ENCODE data around the gene RUVBL2.
"Not testable (repeated sequence)": the region's sequence is repeated elsewhere in the genome, so short reads cannot be mapped to it uniquely, and the experiment has no call there.

The RUVBL2 gene

DNA sequence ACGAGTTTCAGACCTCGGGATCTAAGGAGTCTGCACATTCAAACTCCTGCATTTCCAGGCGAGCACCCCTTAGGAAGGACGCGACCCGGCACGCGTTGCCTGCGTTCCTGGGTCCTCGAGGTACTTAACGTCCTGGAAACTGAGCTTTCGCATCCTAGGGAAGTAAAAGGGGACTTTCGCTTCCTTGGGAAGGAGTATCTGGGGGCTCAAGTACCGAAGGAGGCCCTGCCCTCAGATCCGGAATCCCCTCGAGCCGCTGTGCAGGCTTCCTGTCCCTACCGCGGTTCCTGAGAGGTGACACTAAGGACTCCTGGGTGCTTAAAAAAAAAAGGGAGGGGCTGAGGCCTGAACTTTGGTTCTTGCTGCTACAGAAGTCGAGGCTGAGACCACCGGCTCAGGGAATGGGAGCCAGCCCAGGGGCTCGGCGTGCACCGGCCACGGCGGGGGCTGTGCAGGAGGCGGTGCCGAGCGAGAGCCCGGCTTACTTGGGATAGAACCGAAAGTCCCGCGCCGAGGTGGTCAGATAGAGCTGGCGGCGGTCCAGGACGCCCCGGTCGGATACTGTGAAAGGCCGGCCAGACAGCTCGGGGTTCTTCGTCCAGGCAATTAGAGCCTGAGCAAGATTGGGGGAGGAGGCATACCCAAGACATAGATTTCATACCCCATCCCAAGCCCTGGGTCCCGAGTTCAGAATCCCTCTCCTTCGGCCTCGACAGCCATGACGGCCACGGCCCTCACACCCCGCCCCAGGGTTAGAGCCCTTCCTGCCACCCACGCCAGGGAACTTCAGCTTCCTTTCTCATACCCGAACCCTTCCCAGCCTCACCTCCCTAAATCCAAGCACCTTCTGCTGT is 24.9 kb downstream of the RUVBL2 start:
- not testable (repeated sequence) for DNase-seq

DNA sequence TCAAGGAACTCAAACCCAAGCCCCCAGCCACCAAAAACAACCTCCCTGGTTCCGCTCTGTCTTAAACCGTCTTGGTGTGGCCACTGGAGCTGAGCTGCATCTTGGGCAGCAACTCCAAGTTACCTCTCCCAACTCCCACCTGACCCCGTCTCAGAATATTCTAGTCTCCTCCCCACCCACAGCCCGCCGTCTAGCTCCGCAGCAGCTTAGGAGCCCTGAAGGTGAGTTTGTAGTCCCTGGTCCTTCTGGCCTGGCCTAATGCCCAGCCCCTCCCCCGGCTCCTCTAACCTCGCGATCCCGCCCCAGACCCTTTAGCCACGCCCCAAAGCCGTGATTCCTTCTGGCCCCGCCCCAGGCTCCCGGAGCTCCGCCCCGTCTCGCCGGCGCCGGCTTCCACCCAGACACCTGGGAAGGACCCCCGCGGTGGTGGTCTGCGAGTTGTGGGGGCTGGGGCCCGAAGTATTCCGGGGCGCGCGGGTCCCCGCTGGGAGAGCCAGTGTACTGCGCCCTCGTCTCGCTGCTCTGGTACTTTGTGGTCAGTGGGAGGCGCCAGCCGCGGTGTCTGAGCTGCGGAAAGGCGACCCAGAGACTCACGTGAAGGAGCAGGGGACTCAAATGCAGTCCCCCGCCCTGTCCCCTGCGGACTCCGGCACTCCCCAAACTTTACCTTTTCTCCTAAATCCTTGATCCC is 25.7 kb downstream of the RUVBL2 start:
- DNase-seq, result no peak

DNA sequence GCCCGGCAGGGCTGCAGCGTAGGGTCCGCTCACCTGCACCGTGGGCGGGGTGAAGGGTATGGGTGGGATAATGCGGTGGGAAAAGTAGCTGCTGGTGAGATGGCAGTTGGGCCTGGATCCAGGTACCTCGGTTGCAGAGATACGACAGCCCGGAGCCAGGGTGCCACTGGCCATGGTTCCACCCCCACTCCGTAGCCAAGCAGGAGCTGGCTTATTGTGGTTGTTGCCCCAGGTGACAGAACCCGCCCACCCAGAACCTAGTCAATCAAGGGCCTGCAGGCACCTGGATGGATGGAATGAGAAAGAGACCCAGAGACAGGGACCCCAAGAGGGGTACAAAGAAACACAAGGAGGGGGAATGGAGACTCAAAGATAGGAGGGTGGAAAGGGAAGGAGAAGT is 26.7 kb downstream of the RUVBL2 start:
- no peak for DNase-seq

DNA sequence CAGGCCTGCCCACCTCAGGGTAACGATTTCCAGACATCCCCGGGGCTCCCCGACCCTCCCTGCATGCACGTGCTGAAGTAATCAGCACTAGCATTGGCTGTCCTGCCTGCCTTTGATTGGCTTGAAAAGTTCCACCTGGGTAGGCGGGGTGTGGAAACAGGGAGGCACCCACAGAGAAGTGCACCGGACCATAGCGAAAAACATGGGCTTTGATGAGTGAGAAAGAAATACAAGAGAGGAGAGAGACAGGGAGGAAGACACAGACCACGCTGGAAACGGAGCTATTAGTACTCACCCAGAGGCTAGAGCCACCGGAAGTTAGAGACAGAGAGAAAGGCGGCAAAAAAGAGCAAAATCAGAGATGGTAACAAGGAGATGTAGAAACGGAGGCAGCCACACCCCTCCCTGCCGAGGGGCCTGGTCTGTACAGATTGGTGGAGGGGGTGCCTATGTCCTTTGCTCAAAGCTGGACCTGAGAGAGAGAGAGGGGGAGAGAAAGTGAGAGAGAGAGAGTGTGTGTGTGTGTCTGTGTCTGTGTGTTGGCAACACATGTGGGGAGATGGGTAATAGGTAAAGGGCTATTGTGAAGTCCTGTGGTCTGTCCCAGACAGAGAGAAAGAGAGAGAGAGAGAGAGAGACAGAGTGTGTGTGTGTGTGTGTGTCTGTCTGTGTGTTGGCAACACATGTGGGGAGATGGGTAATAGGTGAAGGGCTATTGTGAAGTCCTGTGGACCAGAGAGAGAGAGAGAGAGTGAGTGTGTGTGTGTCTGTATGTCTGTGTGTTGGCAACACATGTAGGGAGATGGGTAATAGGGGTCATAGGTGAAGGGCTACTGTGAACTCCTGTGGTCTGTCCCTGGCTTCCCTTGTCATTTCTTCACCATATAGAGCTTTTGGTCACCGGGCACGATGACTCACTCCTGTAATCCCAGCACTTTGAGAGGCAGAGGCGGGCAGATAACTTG is 27.5 kb downstream of the RUVBL2 start:
- DNase-seq, result no peak

DNA sequence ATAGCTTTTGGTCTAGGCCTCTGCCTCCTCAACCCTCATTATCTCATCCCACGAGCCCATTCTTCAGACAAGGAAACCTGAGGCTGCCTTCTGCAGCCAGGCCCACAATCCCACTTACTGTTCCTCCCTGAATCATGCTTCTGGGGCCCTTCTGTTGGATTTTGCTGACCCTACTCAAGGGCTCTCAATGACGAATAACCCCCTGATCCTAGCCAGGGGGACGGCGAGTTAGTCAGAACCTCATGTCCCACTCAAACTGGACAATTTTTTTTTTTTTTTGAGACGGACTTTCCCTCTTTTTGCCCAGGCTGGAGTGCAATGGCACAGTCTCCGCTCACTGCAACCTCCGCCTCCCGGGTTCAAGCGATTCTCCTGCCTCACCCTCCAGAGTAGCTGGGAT is 28.4 kb downstream of the RUVBL2 start:
- no peak for DNase-seq

DNA sequence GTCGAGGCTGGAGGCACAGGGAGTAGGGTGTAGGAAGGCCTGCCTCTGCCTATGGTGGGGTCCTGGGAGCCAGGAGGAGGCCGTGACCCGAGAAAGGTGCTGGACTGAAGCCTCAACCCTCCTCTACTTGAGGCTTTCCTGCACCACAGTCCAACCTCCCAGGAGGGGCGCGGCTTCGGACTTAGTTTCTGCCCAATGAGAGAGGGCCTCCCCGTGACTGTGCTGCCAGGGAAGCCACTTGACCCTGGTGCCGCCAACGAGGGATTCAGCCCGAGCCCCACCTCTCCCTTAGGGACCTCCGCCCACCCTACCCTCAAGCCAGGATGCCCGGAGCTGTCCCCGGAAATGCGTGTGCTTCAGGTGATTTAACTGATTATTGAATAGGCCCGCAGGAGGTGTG is 30.5 kb downstream of the RUVBL2 start, which contains the start of gene CGB3:
Gene CGB3 (minus strand): TSS at position 101 of the 400 bp plus-strand sequence. CDS start 362 bp downstream, outside the sequence.
- DNase-seq, result not testable (repeated sequence)

DNA sequence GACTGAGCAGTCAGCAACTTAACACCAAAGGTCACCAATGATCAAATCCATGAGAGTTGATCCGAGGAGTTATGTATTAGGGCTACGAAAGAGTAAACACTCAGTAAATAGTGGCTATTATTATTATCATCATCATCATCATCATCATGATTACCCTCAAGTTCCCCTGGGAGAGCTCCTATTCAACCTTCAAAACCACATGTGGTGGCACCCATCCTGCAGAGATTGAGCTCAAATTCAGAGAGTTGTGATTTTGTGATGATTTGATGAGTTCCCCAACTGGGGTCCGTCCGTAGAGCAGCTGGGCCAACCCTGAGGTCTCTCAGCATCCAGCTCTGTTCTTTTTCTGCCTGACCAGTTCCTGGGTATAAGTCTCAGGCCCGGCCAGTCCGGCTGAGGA is 31.4 kb downstream of the RUVBL2 start:
- not testable (repeated sequence) for DNase-seq

DNA sequence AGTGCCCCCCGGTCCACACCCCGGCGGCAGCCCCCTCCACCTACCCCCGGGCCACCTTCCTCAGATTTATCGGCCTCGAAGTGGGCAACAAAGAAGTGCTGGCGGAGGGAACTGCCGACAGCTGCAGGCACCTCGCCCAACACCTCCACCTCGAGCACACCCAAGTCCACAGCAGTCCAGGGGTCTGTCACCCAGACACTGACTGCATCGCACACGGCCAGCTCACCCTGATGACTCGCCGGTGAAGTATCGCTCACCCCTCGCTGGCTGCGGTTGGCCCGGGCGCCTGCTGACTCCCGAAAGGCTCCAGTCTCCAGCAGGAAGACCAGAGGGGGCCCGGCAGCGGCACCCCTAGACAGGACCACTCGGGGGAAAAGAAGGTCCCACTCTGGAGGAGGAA is 31.9 kb downstream of the RUVBL2 start:
- DNase-seq, result not testable (repeated sequence)

DNA sequence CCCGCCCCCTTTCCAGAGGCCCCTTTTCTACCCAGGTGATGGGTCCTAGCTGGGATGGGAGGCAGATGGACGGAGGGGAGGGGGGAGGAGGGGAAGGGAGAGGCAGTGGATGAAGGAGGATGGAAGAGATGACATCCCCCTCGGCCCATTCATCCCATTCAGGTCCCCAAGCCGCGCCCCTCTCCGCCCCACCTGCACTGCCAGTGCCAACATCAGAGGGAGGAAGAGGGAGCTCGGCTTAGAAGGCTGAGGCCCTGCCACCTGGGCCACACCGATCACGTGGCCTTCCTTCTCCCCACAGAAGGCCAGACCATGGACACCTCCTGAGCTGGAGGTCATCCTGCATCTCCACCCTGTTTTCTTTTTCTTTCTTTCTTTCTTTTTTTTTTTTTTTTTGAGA is 35.0 kb downstream of the RUVBL2 start:
- DNase-seq, result not testable (repeated sequence)

DNA sequence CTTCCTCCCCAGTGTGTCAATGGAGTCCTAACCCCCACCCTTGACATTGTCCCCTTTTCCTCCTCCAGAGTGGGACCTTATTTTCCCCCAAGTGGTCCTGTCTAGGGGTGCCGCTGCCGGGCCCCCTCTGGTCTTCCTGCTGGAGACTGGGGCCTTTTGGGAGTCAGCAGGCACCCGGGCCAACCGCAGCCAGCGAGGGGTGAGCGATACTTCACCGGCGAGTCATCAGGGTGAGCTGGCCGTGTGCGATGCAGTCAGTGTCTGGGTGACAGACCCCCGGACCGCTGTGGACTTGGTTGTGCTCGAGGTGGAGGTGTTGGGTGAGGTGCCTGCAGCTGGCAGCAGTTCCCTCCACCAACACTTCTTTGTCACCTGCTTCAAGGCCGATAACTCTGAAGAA is 36.1 kb downstream of the RUVBL2 start:
- not testable (repeated sequence) for DNase-seq

DNA sequence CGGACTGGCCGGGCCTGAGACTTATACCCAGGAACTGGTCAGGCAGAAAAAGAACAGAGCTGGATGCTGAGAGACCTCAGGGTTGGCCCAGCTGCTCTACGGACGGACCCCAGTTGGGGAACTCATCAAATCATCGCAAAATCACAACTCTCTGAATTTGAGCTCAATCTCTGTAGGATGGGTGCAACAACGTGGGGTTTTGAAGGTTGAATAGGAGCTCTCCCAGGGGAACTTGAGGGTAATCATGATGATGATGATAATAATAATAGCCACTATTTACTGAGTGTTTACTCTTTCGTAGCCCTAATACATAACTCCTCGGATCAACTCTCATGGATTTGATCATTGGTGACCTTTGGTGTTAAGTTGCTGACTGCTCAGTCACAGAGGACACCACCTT is 36.6 kb downstream of the RUVBL2 start:
- DNase-seq, result not testable (repeated sequence)

DNA sequence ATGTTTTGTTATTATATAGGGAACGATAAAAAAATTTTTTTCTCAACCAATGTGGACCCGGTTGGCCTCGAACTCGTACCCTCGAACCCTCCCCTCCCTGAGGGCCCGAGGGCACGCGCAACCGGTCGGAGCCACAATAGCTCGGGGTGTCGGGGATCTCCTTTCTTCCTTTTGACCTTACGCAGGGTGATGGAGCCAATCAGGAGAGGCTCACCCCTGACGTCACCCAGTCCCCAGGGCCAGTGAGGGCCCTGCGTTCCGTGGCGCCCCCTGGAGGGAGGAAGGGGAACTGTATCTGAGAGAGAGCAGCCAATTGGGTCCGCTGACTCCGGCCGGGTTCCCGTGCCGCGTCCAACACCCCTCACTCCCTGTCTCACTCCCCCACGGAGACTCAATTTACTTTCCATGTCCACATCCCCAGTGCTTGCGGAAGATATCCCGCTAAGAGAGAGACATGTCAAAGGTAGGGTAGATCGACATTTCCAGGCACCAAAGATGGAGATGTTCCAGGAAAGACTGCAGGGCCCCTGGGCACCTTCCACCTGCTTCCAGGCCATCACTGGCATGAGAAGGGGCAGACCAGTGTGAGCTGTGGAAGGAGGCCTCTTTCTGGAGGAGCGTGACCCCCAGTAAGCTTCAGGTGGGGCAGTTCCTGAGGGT is 38.1 kb downstream of the RUVBL2 start, which contains the start of gene CGB2:
Gene CGB2 (plus strand): TSS at position 249 of the 660 bp plus-strand sequence. CDS start 206 bp downstream, at position 455.
- DNase-seq, result not testable (repeated sequence)

DNA sequence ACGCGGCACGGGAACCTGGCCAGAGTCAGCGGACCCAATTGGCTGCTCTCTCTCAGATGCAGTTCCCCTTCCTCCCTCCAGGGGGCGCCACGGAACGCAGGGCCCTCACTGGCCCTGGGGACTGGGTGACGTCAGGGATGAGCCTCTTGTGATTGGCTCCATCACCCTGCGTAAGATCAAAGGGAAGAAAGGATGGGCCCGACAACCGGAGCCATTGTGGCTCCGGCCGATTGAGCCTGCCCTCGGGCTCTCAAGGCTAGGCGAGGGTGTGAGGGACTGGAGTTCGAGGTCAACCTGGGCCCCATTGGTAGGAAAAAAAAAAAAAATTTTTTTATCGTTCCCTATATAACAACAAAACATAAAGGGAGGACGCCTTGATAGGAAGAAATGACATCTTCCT is 43.1 kb downstream of the RUVBL2 start, which contains the start of gene CGB1:
Gene CGB1 (minus strand): TSS at position 81 of the 400 bp plus-strand sequence. CDS start 184 bp downstream, outside the sequence.
- DNase-seq, result not testable (repeated sequence)

DNA sequence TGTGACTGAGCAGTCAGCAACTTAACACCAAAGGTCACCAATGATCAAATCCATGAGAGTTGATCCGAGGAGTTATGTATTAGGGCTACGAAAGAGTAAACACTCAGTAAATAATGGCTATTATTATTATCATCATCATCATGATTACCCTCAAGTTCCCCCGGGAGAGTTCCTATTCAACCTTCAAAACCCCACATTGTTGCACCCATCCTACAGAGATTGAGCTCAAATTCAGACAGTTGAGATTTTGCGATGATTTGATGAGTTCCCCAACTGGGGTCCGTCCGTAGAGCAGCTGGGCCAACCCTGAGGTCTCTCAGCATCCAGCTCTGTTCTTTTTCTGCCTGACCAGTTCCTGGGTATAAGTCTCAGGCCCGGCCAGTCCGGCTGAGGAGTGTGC is 44.4 kb downstream of the RUVBL2 start:
- DNase-seq, result not testable (repeated sequence)

DNA sequence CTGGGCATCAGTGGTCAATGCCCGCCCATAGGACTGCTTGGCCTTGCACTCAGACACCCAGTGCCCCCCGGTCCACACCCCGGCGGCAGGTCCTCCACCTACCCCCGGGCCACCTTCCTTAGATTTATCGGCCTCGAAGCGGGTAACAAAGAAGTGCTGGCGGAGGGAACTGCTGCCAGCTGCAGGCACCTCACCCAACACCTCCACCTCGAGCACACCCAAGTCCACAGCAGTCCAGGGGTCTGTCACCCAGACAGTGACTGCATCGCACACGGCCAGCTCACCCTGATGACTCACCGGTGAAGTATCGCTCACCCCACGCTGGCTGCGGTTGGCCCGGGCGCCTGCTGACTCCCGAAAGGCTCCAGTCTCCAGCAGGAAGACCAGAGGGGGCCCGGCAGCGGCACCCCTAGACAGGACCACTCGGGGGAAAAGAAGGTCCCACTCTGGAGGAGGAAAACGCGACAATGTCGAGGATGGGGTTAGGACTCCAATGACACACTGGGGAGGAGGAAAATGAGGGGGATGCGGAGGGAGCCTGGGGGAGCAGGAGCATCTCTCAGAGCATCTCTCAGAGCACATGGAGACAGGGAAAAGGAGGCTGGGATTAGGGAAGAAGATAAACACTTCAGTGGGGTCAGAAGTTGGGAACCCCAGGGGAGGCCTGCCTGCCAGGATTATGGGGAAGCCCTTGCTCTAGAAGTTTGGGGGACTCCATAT is 45.0 kb downstream of the RUVBL2 start:
- DNase-seq, result not testable (repeated sequence)

DNA sequence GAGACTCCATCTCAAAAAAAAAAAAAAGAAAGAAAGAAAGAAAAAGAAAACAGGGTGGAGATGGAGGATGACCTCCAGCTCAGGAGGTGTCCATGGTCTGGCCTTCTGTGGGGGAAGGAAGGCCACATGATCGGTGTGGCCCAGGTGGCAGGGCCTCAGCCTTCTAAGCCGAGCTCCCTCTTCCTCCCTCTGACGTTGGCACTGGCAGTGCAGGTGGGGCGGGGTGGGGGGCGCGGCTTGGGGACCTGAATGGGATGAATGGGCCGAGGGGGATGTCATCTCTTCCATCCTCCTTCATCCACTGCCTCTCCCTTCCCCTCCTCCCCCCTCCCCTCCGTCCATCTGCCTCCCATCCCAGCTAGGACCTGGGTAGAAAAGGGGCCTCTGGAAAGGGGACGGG is 46.0 kb downstream of the RUVBL2 start:
- not testable (repeated sequence) for DNase-seq

DNA sequence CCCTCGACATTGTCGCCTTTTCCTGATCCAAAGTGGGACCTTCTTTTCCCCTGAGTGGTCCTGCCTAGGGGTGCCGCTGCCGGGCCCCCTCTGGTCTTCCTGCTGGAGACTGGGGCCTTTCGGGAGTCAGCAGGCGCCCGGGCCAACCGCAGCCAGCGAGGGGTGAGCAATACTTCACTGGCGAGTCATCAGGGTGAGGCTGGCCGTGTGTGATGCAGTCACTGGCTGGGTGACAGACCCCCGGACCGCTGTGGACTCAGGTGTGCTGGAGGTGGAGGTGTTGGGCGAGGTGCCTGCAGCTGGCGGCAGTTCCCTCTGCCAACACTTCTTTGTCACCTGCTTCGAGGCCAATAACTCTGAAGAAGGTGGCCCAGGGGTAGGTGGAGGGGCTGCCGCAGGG is 48.5 kb downstream of the RUVBL2 start:
- DNase-seq, result no peak

DNA sequence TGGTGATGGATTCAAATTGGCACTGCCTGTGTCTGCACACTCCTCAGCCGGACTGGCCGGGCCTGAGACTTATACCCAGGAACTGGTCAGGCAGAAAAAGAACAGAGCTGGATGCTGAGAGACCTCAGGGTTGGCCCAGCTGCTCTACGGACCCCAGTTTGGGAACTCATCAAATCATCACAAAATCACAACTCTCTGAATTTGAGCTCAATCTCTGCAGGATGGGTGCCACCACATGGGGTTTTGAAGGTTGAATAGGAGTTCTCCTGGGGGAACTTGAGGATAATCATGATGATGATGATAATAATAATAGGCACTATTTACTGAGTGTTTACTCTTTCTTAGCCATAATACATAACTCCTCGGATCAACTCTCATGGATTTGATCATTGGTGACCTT is 49.0 kb downstream of the RUVBL2 start:
- DNase-seq, result not testable (repeated sequence)

DNA sequence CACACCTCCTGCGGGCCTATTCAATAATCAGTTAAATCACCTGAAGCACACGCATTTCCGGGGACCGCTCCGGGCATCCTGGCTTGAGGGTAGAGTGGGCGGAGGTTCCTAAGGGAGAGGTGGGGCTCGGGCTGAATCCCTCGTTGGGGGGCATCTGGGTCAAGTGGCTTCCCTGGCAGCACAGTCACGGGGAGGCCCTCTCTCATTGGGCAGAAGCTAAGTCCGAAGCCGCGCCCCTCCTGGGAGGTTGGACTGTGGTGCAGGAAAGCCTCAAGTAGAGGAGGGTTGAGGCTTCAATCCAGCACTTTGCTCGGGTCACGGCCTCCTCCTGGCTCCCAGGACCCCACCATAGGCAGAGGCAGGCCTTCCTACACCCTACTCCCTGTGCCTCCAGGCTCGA is 49.9 kb downstream of the RUVBL2 start, which contains the start of gene CGB5:
Gene CGB5 (plus strand): TSS at position 301 of the 400 bp plus-strand sequence. CDS start 362 bp downstream, outside the sequence.
- DNase-seq, result not testable (repeated sequence)

DNA sequence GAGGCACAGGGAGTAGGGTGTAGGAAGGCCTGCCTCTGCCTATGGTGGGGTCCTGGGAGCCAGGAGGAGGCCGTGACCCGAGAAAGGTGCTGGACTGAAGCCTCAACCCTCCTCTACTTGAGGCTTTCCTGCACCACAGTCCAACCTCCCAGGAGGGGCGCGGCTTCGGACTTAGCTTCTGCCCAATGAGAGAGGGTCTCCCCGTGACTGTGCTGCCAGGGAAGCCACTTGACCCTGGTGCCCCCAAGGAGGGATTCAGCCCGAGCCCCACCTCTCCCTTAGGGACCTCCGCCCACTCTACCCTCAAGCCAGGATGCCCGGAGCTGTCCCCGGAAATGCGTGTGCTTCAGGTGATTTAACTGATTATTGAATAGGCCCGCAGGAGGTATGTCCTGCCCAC is 55.3 kb downstream of the RUVBL2 start, which contains the start of gene CGB8:
Gene CGB8 (minus strand): TSS at position 101 of the 400 bp plus-strand sequence. CDS start 372 bp downstream, outside the sequence.
- DNase-seq, result not testable (repeated sequence)

DNA sequence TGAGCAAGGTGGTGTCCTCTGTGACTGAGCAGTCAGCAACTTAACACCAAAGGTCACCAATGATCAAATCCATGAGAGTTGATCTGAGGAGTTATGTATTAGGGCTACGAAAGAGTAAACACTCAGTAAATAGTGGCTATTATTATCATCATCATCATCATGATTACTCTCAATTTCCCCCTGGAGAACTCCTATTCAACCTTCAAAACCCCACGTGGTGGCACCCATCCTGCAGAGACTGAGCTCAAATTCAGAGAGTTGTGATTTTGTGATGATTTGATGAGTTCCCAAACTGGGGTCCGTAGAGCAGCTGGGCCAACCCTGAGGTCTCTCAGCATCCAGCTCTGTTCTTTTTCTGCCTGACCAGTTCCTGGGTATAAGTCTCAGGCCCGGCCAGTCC is 56.1 kb downstream of the RUVBL2 start:
- not testable (repeated sequence) for DNase-seq

Measured in femur (tissue), 1 donor.